PC-9 (cell line): ENCODE results near the gene HSD17B10.

Experiments
- CTCF ChIP-seq: fragments of 200-600 bp; sonication (generic); conservative IDR thresholded peaks from 2 replicates; pipeline ENCODE4 v1.6.1; 2017; ENCODE audit warnings: mixed run types, antibody characterized with exemption, mild to moderate bottlenecking, moderate library complexity
- EZH2 ChIP-seq: fragments of 200-600 bp; sonication (generic); IDR thresholded peaks from 2 replicates; pipeline ENCODE4 v1.8.0; 2017; ENCODE audit warnings: antibody characterized with exemption, low read depth

DNA sequence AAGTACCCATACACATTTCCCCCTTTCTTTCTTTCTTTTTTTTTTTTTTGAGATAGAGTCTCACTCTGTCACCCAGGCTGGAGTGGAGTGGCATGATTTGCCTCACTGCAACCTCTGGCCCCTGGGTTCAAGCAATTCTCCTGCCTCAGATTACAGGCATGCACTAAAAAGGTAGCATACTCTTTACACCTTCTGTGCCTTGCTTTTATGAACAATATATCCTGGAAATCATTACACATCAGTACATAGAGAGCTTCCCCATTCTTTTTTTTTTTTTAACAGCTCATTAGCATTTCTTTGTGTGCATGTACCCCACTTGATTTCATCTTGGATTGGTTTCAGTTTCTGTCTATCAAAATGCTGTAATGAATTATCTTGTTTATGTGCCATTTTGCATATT is 18.6 kb upstream of the HSD17B10 start:
- no peak for TF ChIP-seq CTCF
- no peak for TF ChIP-seq EZH2
